ENCODE results near the gene SYNM.

SYNM gene

DNA sequence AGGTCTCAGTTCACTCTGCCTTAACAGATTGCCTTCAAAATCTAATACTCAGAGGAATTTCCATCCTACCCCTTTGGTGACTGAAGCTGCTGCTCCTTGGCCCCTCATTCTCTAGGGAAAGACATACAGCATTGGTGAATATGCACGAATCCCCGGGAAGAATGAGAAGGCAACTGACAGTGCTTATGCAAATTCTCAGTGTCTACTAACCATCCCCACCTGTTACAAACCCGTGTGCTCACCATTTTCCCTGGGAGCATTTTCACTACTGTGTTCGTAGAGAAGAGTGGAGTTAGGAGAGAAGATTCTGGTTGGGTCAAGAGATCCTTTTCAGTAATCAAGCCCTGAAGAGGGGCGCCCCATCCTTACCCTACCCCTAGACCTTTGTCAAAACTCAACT lies 37.7 kb downstream of the SYNM start:
- TF ChIP-seq, protein P1, sequence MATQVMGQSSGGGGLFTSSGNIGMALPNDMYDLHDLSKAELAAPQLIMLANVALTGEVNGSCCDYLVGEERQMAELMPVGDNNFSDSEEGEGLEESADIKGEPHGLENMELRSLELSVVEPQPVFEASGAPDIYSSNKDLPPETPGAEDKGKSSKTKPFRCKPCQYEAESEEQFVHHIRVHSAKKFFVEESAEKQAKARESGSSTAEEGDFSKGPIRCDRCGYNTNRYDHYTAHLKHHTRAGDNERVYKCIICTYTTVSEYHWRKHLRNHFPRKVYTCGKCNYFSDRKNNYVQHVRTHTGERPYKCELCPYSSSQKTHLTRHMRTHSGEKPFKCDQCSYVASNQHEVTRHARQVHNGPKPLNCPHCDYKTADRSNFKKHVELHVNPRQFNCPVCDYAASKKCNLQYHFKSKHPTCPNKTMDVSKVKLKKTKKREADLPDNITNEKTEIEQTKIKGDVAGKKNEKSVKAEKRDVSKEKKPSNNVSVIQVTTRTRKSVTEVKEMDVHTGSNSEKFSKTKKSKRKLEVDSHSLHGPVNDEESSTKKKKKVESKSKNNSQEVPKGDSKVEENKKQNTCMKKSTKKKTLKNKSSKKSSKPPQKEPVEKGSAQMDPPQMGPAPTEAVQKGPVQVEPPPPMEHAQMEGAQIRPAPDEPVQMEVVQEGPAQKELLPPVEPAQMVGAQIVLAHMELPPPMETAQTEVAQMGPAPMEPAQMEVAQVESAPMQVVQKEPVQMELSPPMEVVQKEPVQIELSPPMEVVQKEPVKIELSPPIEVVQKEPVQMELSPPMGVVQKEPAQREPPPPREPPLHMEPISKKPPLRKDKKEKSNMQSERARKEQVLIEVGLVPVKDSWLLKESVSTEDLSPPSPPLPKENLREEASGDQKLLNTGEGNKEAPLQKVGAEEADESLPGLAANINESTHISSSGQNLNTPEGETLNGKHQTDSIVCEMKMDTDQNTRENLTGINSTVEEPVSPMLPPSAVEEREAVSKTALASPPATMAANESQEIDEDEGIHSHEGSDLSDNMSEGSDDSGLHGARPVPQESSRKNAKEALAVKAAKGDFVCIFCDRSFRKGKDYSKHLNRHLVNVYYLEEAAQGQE (IDR thresholded peaks at IDR 0.05; ENCODE audit: insufficient read depth in 1 of 2, low read depth in 2 of 2, low read length in 2 of 2) = no peak
- no peak for TF ChIP-seq TAF1 (IDR thresholded peaks at IDR 0.05; ENCODE audit: borderline replicate concordance, insufficient read depth, low read length)
- no peak for TF ChIP-seq FOXP2 (optimal IDR thresholded peaks at IDR 0.05; ENCODE audit: borderline replicate concordance, extremely low read depth, extremely low read length, insufficient read depth)
- no peak for TF ChIP-seq SIN3A (IDR thresholded peaks at IDR 0.05; ENCODE audit: borderline replicate concordance, insufficient read depth, low read length)
- no peak for TF ChIP-seq POLR2AphosphoS5 (IDR thresholded peaks at IDR 0.05; ENCODE audit: low read depth, low read length)

DNA sequence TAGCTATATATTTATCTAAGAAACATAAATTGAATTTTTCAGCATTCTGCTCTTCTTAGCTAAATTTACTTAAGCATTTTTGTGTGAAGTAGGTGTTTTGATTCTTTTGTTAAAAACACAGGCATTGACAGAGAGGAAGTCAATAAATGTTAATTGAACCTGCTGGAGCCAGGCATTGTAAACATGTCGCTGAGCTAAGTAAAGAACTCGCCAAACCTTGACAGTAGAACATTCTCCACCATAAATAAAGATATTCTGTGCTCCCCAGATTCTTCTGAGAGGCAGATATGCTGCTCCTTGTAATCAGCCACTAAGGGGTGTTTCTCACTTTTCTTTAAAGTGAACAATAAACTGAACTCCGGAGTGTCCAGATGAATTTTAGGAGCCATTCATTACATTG lies 38.4 kb downstream of the SYNM start:
- TF ChIP-seq SIN3A (IDR thresholded peaks at IDR 0.05; ENCODE audit: borderline replicate concordance, insufficient read depth, low read length) (no peak), POLR2AphosphoS5 (IDR thresholded peaks at IDR 0.05; ENCODE audit: low read depth, low read length) (no peak), TAF1 (IDR thresholded peaks at IDR 0.05; ENCODE audit: borderline replicate concordance, insufficient read depth, low read length) (no peak), FOXP2 (optimal IDR thresholded peaks at IDR 0.05; ENCODE audit: borderline replicate concordance, extremely low read depth, extremely low read length, insufficient read depth) (no peak)
- TF ChIP-seq, protein P1 (IDR thresholded peaks at IDR 0.05; ENCODE audit: insufficient read depth in 1 of 2, low read depth in 2 of 2, low read length in 2 of 2) = no peak

DNA sequence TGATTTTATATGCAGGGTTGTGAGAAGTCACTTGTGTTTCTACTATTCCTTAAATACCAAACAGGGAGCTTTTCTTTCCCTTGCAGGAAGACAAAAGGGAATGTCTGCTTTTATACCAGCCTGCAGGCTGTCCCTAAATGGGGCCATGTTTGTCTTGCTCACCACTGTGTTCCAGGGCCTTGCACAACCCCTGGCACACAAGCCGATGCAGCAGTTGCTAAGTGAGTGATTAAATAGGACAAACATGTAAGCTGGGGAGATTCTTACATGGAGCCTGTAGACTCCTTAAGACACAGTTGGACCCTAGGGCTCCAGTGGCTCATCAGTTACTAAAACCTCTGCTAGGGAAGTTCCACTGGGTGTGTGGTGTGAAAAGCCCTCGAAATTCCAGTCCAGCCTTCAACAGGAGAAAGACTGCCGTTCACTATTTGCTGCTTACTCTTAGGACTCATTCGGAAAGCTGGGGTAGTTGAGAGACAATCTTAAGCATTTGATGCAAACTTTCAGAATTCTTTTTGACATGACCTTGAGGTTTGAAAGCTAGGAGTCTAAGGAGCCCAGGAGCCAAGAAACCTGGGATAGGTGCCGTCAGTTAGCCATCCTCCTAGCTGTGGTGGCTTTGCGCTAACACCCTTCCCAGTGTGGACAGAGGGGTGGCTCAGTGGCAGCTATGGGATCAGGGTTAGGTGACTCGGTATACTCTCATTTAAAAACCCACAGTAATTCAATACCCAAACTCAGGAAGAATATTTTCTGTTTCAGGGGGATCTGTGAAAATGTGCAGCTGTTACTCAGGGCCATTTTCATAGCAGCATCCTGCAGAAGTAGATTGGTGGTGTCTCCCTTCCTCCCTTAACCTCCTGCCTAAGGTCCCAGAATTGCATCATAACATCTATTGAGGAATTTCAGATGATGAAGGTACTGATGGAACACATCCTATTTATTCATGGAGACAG lies 39.1 kb downstream of the SYNM start:
- no peak for TF ChIP-seq SIN3A (IDR thresholded peaks at IDR 0.05; ENCODE audit: borderline replicate concordance, insufficient read depth, low read length)
- no peak for TF ChIP-seq FOXP2 (optimal IDR thresholded peaks at IDR 0.05; ENCODE audit: borderline replicate concordance, extremely low read depth, extremely low read length, insufficient read depth)
- TF ChIP-seq, protein P1 (IDR thresholded peaks at IDR 0.05; ENCODE audit: insufficient read depth in 1 of 2, low read depth in 2 of 2, low read length in 2 of 2) = no peak
- TF ChIP-seq TAF1 (IDR thresholded peaks at IDR 0.05; ENCODE audit: borderline replicate concordance, insufficient read depth, low read length) = no peak
- TF ChIP-seq POLR2AphosphoS5 (IDR thresholded peaks at IDR 0.05; ENCODE audit: low read depth, low read length) = no peak

- TF ChIP-seq SIN3A (IDR thresholded peaks at IDR 0.05; ENCODE audit: borderline replicate concordance, insufficient read depth, low read length) = no peak
- TF ChIP-seq FOXP2 (optimal IDR thresholded peaks at IDR 0.05; ENCODE audit: borderline replicate concordance, extremely low read depth, extremely low read length, insufficient read depth) = no peak
- no peak for TF ChIP-seq TAF1 (IDR thresholded peaks at IDR 0.05; ENCODE audit: borderline replicate concordance, insufficient read depth, low read length)
- TF ChIP-seq POLR2AphosphoS5 (IDR thresholded peaks at IDR 0.05; ENCODE audit: low read depth, low read length) = no peak
- TF ChIP-seq, protein P1 (IDR thresholded peaks at IDR 0.05; ENCODE audit: insufficient read depth in 1 of 2, low read depth in 2 of 2, low read length in 2 of 2) = no peak
Measured at GRCh38 chr15:99145005-99145404, 40.1 kb downstream of the SYNM start.

Measured in PFSK-1 (cell line).